GM21717 (cell line): ENCODE measurements around the gene NR4A3.
"Not testable (repeated sequence)": the region's sequence is repeated elsewhere in the genome, so short reads cannot be mapped to it uniquely, and the experiment has no call there.

Experiments
- ATAC-seq: cut with Tn5 transposase; IDR thresholded peaks from one replicate; pipeline ENCODE4 v1.9.1; 2021; ENCODE audit warnings: mild to moderate bottlenecking, moderate library complexity; ENCODE audit not compliant: unreplicated experiment

The NR4A3 gene

GRCh38 chr9:99821396-99822108, at the start of gene NR4A3:
Gene NR4A3 (plus strand): TSS chr9:99821885. CDS start chr9:99828043, 6,158 bp downstream.
- peak; percentile 41 for ATAC-seq

GRCh38 chr9:99773468-99774138, 48.1 kb upstream of the NR4A3 start:
- no peak for ATAC-seq

GRCh38 chr9:99778308-99778707, 43.4 kb upstream of the NR4A3 start:
- ATAC-seq: no peak

GRCh38 chr9:99778836-99779235, 42.8 kb upstream of the NR4A3 start:
- ATAC-seq: no peak

- ATAC-seq: no peak
These were observed 42.4 kb upstream of the NR4A3 start for GRCh38 chr9:99779277-99779676.

GRCh38 chr9:99782349-99782748, 39.3 kb upstream of the NR4A3 start:
- not testable (repeated sequence) for ATAC-seq

GRCh38 chr9:99782962-99783718, 38.5 kb upstream of the NR4A3 start:
- ATAC-seq: no peak

GRCh38 chr9:99783799-99784198, 37.9 kb upstream of the NR4A3 start:
- no peak for ATAC-seq

GRCh38 chr9:99785010-99785590, 36.6 kb upstream of the NR4A3 start:
- no peak for ATAC-seq

- no peak for ATAC-seq
These were observed 34.1 kb upstream of the NR4A3 start for GRCh38 chr9:99787556-99787955.

GRCh38 chr9:99793528-99793927, 28.2 kb upstream of the NR4A3 start:
- no peak for ATAC-seq

- no peak for ATAC-seq
These were observed 25.5 kb upstream of the NR4A3 start for GRCh38 chr9:99796231-99796630.

GRCh38 chr9:99801775-99802174, 19.9 kb upstream of the NR4A3 start:
- ATAC-seq: no peak

GRCh38 chr9:99803694-99804093, 18.0 kb upstream of the NR4A3 start:
- no peak for ATAC-seq

GRCh38 chr9:99807276-99807852, 14.3 kb upstream of the NR4A3 start:
- no peak for ATAC-seq

- no peak for ATAC-seq
These were observed 13.7 kb upstream of the NR4A3 start for GRCh38 chr9:99807956-99808355.

GRCh38 chr9:99808454-99808853, 13.2 kb upstream of the NR4A3 start:
- no peak for ATAC-seq

- no peak for ATAC-seq
These were observed 11.9 kb upstream of the NR4A3 start for GRCh38 chr9:99809586-99810319.

GRCh38 chr9:99811172-99811571, 10.5 kb upstream of the NR4A3 start:
- no peak for ATAC-seq

GRCh38 chr9:99811598-99812383, 9.9 kb upstream of the NR4A3 start:
- ATAC-seq: no peak
